Liver (tissue), 9 donors: ENCODE results near the gene LGR6. TPM values are rescaled to one million over a fixed set of nuclear protein-coding genes. Genes with fewer than 3 reads are reported as not detected.

Experiments used
- DNase-seq: peaks from one replicate; pipeline ENCODE4 v3.0.0-alpha.2; 2017; ENCODE audit warnings: low spot score
- H3K27ac ChIP-seq, 2 donors: one replicate each; pipeline ENCODE4 v1.7.0; 2013; ENCODE audit warnings: inconsistent platforms in 2 of 2, low read length in 2 of 2, control low read depth in 1 of 2, low read depth in 1 of 2, mild to moderate bottlenecking in 1 of 2
- H3K27me3 ChIP-seq, 4 donors: one replicate each; pipeline versions ENCODE4 v1.6.1 to v1.7.0; 2013; ENCODE audit warnings: low read length in 3 of 4, inconsistent platforms in 1 of 4, mild to moderate bottlenecking in 1 of 4, moderate library complexity in 1 of 4; ENCODE audit not compliant: control insufficient read depth in 4 of 4, insufficient read depth in 4 of 4
- H3K36me3 ChIP-seq, 4 donors: one replicate each; pipeline versions ENCODE4 v1.6.1 to v1.7.0; 2013; ENCODE audit warnings: low read length in 3 of 4, mild to moderate bottlenecking in 3 of 4, low read depth in 1 of 4, moderate library complexity in 1 of 4; ENCODE audit not compliant: control insufficient read depth in 4 of 4, insufficient read depth in 3 of 4
- H3K4me1 ChIP-seq, 4 donors: one replicate each; pipeline versions ENCODE4 v1.6.1 to v1.7.0; 2013; ENCODE audit warnings: low read length in 3 of 4, mild to moderate bottlenecking in 3 of 4, moderate library complexity in 1 of 4; ENCODE audit not compliant: control insufficient read depth in 4 of 4, insufficient read depth in 4 of 4
- H3K4me3 ChIP-seq, 3 donors: one replicate each; pipeline versions ENCODE4 v1.6.1 to v1.7.0; 2013; ENCODE audit warnings: low read length in 3 of 3, control low read depth in 1 of 3, low read depth in 1 of 3, mild to moderate bottlenecking in 1 of 3
- H3K9ac ChIP-seq, 2 donors: one replicate each; pipeline ENCODE4 v1.7.0; 2013; ENCODE audit warnings: low read length in 2 of 2, mild to moderate bottlenecking in 2 of 2, moderate library complexity in 2 of 2, control low read depth in 1 of 2, low read depth in 1 of 2
- H3K9me3 ChIP-seq, 4 donors: one replicate each; pipeline versions ENCODE4 v1.6.1 to v1.7.0; 2013; ENCODE audit warnings: low read length in 3 of 4; ENCODE audit not compliant: control insufficient read depth in 4 of 4
- EGR1 ChIP-seq, 2 donors: IDR thresholded peaks; 2 replicates each; pipeline ENCODE4 v1.6.1; 2016 to 2018; ENCODE audit warnings: antibody characterized with exemption in 2 of 2, low read depth in 2 of 2
- FOXA1 ChIP-seq: IDR thresholded peaks from 2 replicates; pipeline ENCODE4 v1.6.1; 2016; ENCODE audit warnings: antibody characterized with exemption
- GABPA ChIP-seq, 2 donors: IDR thresholded peaks in 1 of 2; conservative IDR thresholded peaks in 1 of 2; 2 replicates each; pipeline ENCODE4 v1.6.1; 2016; ENCODE audit warnings: antibody characterized with exemption in 2 of 2, mild to moderate bottlenecking in 1 of 2, moderate library complexity in 1 of 2
- HNF4A ChIP-seq, 2 donors: conservative IDR thresholded peaks; 2 replicates each; pipeline ENCODE4 v1.6.1; 2016; ENCODE audit warnings: antibody characterized with exemption in 2 of 2, mild to moderate bottlenecking in 2 of 2
- HNF4G ChIP-seq: IDR thresholded peaks from 2 replicates; pipeline ENCODE4 v1.6.1; 2016; ENCODE audit warnings: antibody characterized with exemption
- JUND ChIP-seq, 2 donors: IDR thresholded peaks; 2 replicates each; pipeline ENCODE4 v1.6.1; 2016; ENCODE audit warnings: antibody characterized with exemption in 2 of 2
- NR2F2 ChIP-seq: IDR thresholded peaks from 2 replicates; pipeline ENCODE4 v1.6.1; 2016; ENCODE audit warnings: antibody characterized with exemption
- RAD21 ChIP-seq, 2 donors: IDR thresholded peaks; 2 replicates each; pipeline ENCODE4 v1.6.1; 2016; ENCODE audit warnings: antibody characterized with exemption in 2 of 2, mild to moderate bottlenecking in 2 of 2
- RXRA ChIP-seq, 2 donors: IDR thresholded peaks; 2 replicates each; pipeline ENCODE4 v1.6.1; 2017 to 2018; ENCODE audit warnings: antibody characterized with exemption in 2 of 2, mild to moderate bottlenecking in 1 of 2
- SP1 ChIP-seq: IDR thresholded peaks from 2 replicates; pipeline ENCODE4 v1.6.1; 2018; ENCODE audit warnings: antibody characterized with exemption, mild to moderate bottlenecking
- TAF1 ChIP-seq: conservative IDR thresholded peaks from 2 replicates; pipeline ENCODE4 v1.6.1; 2016; ENCODE audit warnings: antibody characterized with exemption, mild to moderate bottlenecking
- YY1 ChIP-seq: IDR thresholded peaks from 2 replicates; pipeline ENCODE4 v1.6.1; 2016; ENCODE audit warnings: antibody characterized with exemption, mild to moderate bottlenecking
- WGBS: extraction: QIAGEN DNeasy Blood & Tissue Kit; methylation state at CpG from one replicate; pipeline ENCODE4 v1.1.7; 2013; 5-methylcytosine and 5-hydroxymethylcytosine counted together
- polyA plus RNA-seq, 2 donors: library from polyadenylated mRNA; stranded (reverse) in 1 of 2; unstranded in 1 of 2; fragments of 200-250 nt in 1 of 2; fragments of >200 nt in 1 of 2; fragmentation: Nextera tagmentation in 1 of 2; extraction: Ambion mirVana in 1 of 2; gene quantifications; one replicate each; pipeline versions ENCODE4 v1.2.1 to v1.2.3, GENCODE V29; 2013 to 2015
- total RNA-seq, 2 donors: library from RNA; depleted of rRNA; stranded (reverse); fragments of >200 nt; gene quantifications; one replicate each; pipeline ENCODE4 v1.2.3, GENCODE V29; 2014
- TF ChIP-seq, protein P1 (sequence below): IDR thresholded peaks from 2 replicates; pipeline ENCODE4 v1.6.1; 2016; ENCODE audit warnings: antibody characterized with exemption
- TF ChIP-seq, protein P2 (sequence below): IDR thresholded peaks from 2 replicates; pipeline ENCODE4 v1.6.1; 2016; ENCODE audit warnings: antibody characterized with exemption, mild to moderate bottlenecking
- TF ChIP-seq, protein P3 (sequence below): IDR thresholded peaks from 2 replicates; pipeline ENCODE4 v1.6.1; 2016; ENCODE audit warnings: antibody characterized with exemption
- TF ChIP-seq, protein P4 (sequence below): fragments of 150-350 bp; IDR thresholded peaks from 2 replicates; pipeline ENCODE4 v1.5.1; 2017; ENCODE audit warnings: improper control_type of control experiment, low read depth, low read length; ENCODE audit not compliant: missing input control
- donor health status: healthy.
- donor health status: healthy.
- donor health status: healthy.
- donor health status: healthy.
- donor health status: healthy.

Gene LGR6
- total and polyA plus RNA-seq, 4 donors: 0.05 to 1.2 (median 0.75) TPM

DNA sequence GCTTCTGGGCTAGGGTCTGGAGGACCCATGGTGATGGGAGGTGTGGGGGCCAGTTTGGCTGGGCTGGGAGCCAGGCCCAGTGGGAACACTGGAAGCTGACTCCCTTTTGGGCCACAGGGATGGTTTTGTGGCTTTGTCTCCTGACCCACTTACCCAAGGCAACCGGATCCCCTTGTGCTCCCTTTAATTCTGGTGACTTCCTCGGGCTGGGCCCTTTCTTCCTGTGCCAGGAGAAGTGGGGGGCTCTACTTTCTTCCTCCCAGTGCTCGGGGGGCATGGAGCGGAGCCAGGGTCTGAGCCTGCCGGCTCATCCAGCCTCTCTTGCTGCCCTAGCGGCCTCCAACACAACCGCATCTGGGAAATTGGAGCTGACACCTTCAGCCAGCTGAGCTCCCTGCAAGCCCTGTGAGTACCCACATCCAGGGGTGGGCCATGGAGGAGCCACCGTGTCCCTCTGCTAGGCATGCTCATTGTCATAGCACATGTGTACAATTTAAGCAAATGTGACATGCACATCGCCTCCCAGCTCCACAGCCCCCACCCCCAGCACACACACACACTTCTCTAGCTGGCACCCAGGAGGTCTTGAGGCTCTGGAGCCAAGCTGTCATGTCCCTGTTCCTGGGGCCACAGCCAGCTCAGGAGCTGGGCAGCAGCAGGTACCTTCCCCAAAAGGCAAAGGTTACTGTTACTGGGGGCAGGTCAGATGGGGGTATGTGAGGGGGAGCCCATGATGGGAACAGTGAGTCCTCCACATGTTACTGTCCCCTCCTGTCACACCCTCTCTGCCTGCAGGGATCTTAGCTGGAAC, 113.1 kb downstream of the LGR6 start:
- no peak overlapping the region for H3K4me3 ChIP-seq
- no peaks in the 10 kb centered on the region for H3K9me3 ChIP-seq
- no peaks in the 10 kb centered on the region for H3K27me3 ChIP-seq
- H3K36me3 ChIP-seq: no peaks in the 10 kb centered on the region
- no peak for DNase-seq
- no peaks in the 10 kb centered on the region for H3K4me1 ChIP-seq
- 92% methylated on average over 9 of the region's 9 CpGs for WGBS
- H3K27ac ChIP-seq: no peak overlapping the region
- no peak overlapping the region for H3K9ac ChIP-seq
- TF ChIP-seq TAF1: no peak
- no peak for TF ChIP-seq HNF4G
- no peak for TF ChIP-seq RXRA (IDR thresholded peaks at IDR 0.05)
- no peak for TF ChIP-seq HNF4A (conservative IDR thresholded peaks at IDR 0.05)
- no peak for TF ChIP-seq JUND (IDR thresholded peaks at IDR 0.05)
- TF ChIP-seq, protein P1, sequence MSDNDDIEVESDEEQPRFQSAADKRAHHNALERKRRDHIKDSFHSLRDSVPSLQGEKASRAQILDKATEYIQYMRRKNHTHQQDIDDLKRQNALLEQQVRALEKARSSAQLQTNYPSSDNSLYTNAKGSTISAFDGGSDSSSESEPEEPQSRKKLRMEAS: no peak
- TF ChIP-seq NR2F2: no peak
- TF ChIP-seq, protein P2, sequence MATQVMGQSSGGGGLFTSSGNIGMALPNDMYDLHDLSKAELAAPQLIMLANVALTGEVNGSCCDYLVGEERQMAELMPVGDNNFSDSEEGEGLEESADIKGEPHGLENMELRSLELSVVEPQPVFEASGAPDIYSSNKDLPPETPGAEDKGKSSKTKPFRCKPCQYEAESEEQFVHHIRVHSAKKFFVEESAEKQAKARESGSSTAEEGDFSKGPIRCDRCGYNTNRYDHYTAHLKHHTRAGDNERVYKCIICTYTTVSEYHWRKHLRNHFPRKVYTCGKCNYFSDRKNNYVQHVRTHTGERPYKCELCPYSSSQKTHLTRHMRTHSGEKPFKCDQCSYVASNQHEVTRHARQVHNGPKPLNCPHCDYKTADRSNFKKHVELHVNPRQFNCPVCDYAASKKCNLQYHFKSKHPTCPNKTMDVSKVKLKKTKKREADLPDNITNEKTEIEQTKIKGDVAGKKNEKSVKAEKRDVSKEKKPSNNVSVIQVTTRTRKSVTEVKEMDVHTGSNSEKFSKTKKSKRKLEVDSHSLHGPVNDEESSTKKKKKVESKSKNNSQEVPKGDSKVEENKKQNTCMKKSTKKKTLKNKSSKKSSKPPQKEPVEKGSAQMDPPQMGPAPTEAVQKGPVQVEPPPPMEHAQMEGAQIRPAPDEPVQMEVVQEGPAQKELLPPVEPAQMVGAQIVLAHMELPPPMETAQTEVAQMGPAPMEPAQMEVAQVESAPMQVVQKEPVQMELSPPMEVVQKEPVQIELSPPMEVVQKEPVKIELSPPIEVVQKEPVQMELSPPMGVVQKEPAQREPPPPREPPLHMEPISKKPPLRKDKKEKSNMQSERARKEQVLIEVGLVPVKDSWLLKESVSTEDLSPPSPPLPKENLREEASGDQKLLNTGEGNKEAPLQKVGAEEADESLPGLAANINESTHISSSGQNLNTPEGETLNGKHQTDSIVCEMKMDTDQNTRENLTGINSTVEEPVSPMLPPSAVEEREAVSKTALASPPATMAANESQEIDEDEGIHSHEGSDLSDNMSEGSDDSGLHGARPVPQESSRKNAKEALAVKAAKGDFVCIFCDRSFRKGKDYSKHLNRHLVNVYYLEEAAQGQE: no peak
- no peak for TF ChIP-seq FOXA1
- TF ChIP-seq, protein P3, sequence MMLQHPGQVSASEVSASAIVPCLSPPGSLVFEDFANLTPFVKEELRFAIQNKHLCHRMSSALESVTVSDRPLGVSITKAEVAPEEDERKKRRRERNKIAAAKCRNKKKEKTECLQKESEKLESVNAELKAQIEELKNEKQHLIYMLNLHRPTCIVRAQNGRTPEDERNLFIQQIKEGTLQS: no peak
- no peak for TF ChIP-seq GABPA (IDR thresholded peaks at IDR 0.05 in 1 of 2, conservative IDR thresholded peaks at IDR 0.05 in 1 of 2)
- TF ChIP-seq, protein P4, sequence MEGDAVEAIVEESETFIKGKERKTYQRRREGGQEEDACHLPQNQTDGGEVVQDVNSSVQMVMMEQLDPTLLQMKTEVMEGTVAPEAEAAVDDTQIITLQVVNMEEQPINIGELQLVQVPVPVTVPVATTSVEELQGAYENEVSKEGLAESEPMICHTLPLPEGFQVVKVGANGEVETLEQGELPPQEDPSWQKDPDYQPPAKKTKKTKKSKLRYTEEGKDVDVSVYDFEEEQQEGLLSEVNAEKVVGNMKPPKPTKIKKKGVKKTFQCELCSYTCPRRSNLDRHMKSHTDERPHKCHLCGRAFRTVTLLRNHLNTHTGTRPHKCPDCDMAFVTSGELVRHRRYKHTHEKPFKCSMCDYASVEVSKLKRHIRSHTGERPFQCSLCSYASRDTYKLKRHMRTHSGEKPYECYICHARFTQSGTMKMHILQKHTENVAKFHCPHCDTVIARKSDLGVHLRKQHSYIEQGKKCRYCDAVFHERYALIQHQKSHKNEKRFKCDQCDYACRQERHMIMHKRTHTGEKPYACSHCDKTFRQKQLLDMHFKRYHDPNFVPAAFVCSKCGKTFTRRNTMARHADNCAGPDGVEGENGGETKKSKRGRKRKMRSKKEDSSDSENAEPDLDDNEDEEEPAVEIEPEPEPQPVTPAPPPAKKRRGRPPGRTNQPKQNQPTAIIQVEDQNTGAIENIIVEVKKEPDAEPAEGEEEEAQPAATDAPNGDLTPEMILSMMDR: no peak
- TF ChIP-seq RAD21 (IDR thresholded peaks at IDR 0.05): no peak
- TF ChIP-seq YY1: no peak
- no peak for TF ChIP-seq EGR1 (IDR thresholded peaks at IDR 0.05; ENCODE audit: low read depth in 2 of 2)
- TF ChIP-seq SP1: no peak

DNA sequence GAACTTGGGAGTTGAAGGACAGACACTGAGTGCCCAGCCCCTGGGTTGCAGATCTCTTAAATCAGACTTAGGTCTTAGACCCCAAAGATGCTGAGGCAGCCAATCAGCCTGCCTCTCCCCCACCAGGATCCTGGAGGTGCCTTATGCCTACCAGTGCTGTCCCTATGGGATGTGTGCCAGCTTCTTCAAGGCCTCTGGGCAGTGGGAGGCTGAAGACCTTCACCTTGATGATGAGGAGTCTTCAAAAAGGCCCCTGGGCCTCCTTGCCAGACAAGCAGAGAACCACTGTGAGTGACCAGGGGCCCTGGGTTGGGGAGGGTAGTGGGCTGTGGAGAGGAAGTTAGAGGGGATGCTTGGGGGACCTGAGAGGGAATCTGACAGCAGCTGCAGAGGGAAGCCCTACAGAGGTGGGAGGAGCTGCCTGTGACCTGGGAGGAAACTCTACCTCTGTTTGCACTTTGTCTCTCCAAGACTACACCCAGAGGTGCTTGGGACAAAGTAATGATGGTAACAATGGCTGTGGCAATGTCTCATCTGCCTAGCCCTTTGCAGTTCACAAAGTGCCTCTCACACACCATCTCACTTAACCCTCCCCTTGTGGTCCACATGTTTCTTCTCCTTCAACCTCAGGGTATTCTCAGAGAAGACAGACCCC, 116.6 kb downstream of the LGR6 start:
- TF ChIP-seq YY1: no peak
- TF ChIP-seq, protein P3: no peak
- H3K4me3 ChIP-seq: no peak overlapping the region
- no peaks in the 10 kb centered on the region for H3K27me3 ChIP-seq
- H3K9me3 ChIP-seq: no peaks in the 10 kb centered on the region
- H3K36me3 ChIP-seq: no peaks in the 10 kb centered on the region
- no peak for DNase-seq
- no peak overlapping the region for H3K9ac ChIP-seq
- H3K4me1 ChIP-seq: no peaks in the 10 kb centered on the region
- no peak overlapping the region for H3K27ac ChIP-seq
